Memory B cell (primary cell): ENCODE results near the gene RBBP8NL.

Source experiments
- ATAC-seq: fragments of 150-1000 bp; cut with Tn5 transposase; 2 replicates; pipeline ENCODE4 v1.10.0; 2021; ENCODE audit warnings: low read depth, mild to moderate bottlenecking, moderate library complexity
- DNase-seq, 2 donors: peaks; one replicate each; pipeline ENCODE4 v3.0.0; 2022; ENCODE audit warnings: low spot score in 2 of 2
- H3K27ac Mint-ChIP-seq: one replicate; pipeline ENCODE4 v1.8.0; 2022; ENCODE audit warnings: mild to moderate bottlenecking, moderate library complexity, mixed read lengths
- H3K27me3 Mint-ChIP-seq: one replicate; pipeline ENCODE4 v1.8.0; 2022; ENCODE audit warnings: mixed read lengths
- H3K36me3 Mint-ChIP-seq: one replicate; pipeline ENCODE4 v1.8.0; 2022; ENCODE audit warnings: mild to moderate bottlenecking, mixed read lengths
- H3K4me1 Mint-ChIP-seq: one replicate; pipeline ENCODE4 v1.8.0; 2022; ENCODE audit warnings: mixed read lengths
- H3K4me3 Mint-ChIP-seq: one replicate; pipeline ENCODE4 v1.8.0; 2022; ENCODE audit warnings: mild to moderate bottlenecking, moderate library complexity, mixed read lengths
- H3K9me3 Mint-ChIP-seq: one replicate; pipeline ENCODE4 v1.8.0; 2022; ENCODE audit warnings: mixed read lengths

The RBBP8NL gene

GRCh38 chr20:62455929-62456328, 28.6 kb upstream of the RBBP8NL start:
- H3K36me3 Mint-ChIP-seq: no peaks in the 10 kb centered on the region
- no peaks in the 10 kb centered on the region for H3K4me1 Mint-ChIP-seq
- peaks cover 18% of the 10 kb centered on the region for H3K27me3 Mint-ChIP-seq
- no peaks in the 10 kb centered on the region for H3K9me3 Mint-ChIP-seq
- DNase-seq: no peak
- H3K27ac Mint-ChIP-seq: no peak overlapping the region
- H3K4me3 Mint-ChIP-seq: no peak overlapping the region
- no peak for ATAC-seq

- no peak overlapping the region for H3K27ac Mint-ChIP-seq
- no peaks in the 10 kb centered on the region for H3K36me3 Mint-ChIP-seq
- no peaks in the 10 kb centered on the region for H3K9me3 Mint-ChIP-seq
- ATAC-seq: no peak
- H3K4me1 Mint-ChIP-seq: no peaks in the 10 kb centered on the region
- H3K4me3 Mint-ChIP-seq: no peak overlapping the region
- DNase-seq: no peak
- peaks cover 16% of the 10 kb centered on the region for H3K27me3 Mint-ChIP-seq
These were observed 27.7 kb upstream of the RBBP8NL start for GRCh38 chr20:62454904-62455636.

GRCh38 chr20:62453186-62453808, 26.0 kb upstream of the RBBP8NL start:
- Mint-ChIP-seq H3K9me3 (no peaks in the 10 kb centered on the region), H3K27ac (no peak overlapping the region), H3K4me1 (no peaks in the 10 kb centered on the region), H3K36me3 (no peaks in the 10 kb centered on the region), H3K4me3 (no peak overlapping the region), H3K27me3 (peaks cover 19% of the 10 kb centered on the region)
- no peak for DNase-seq
- ATAC-seq: no peak

- Mint-ChIP-seq H3K27ac (no peak overlapping the region), H3K4me3 (no peak overlapping the region), H3K36me3 (no peaks in the 10 kb centered on the region), H3K27me3 (peaks cover 18% of the 10 kb centered on the region), H3K9me3 (no peaks in the 10 kb centered on the region), H3K4me1 (no peaks in the 10 kb centered on the region)
- ATAC-seq (no peak), DNase-seq (no peak)
These were observed 25.2 kb upstream of the RBBP8NL start for GRCh38 chr20:62452475-62453095.

- ATAC-seq (no peak), DNase-seq (no peak)
- Mint-ChIP-seq H3K9me3 (no peaks in the 10 kb centered on the region), H3K36me3 (no peaks in the 10 kb centered on the region), H3K27me3 (peaks cover 15% of the 10 kb centered on the region), H3K27ac (no peak overlapping the region), H3K4me1 (no peaks in the 10 kb centered on the region), H3K4me3 (no peak overlapping the region)
These were observed 24.6 kb upstream of the RBBP8NL start for GRCh38 chr20:62451970-62452369.

GRCh38 chr20:62451156-62451767, 23.9 kb upstream of the RBBP8NL start:
- H3K4me1 Mint-ChIP-seq: no peaks in the 10 kb centered on the region
- DNase-seq: no peak
- no peak overlapping the region for H3K4me3 Mint-ChIP-seq
- peaks cover 16% of the 10 kb centered on the region for H3K27me3 Mint-ChIP-seq
- H3K27ac Mint-ChIP-seq: no peak overlapping the region
- H3K36me3 Mint-ChIP-seq: no peaks in the 10 kb centered on the region
- no peak for ATAC-seq
- H3K9me3 Mint-ChIP-seq: no peaks in the 10 kb centered on the region

GRCh38 chr20:62449951-62450691, 22.8 kb upstream of the RBBP8NL start:
- Mint-ChIP-seq H3K4me1 (no peaks in the 10 kb centered on the region), H3K36me3 (no peaks in the 10 kb centered on the region), H3K4me3 (no peak overlapping the region), H3K9me3 (no peaks in the 10 kb centered on the region), H3K27me3 (peaks cover 15% of the 10 kb centered on the region), H3K27ac (no peak overlapping the region)
- ATAC-seq: no peak
- DNase-seq: no peak

- no peaks in the 10 kb centered on the region for H3K9me3 Mint-ChIP-seq
- ATAC-seq (no peak), DNase-seq (no peak)
- no peak overlapping the region for H3K4me3 Mint-ChIP-seq
- no peak overlapping the region for H3K27ac Mint-ChIP-seq
- H3K27me3 Mint-ChIP-seq: peaks cover 12% of the 10 kb centered on the region
- H3K36me3 Mint-ChIP-seq: no peaks in the 10 kb centered on the region
- H3K4me1 Mint-ChIP-seq: no peaks in the 10 kb centered on the region
These were observed 21.4 kb upstream of the RBBP8NL start for GRCh38 chr20:62448788-62449187.

GRCh38 chr20:62448038-62448437, 20.7 kb upstream of the RBBP8NL start:
- Mint-ChIP-seq H3K9me3 (no peaks in the 10 kb centered on the region), H3K36me3 (no peaks in the 10 kb centered on the region), H3K4me1 (no peaks in the 10 kb centered on the region), H3K27me3 (peaks cover 12% of the 10 kb centered on the region), H3K4me3 (no peak overlapping the region), H3K27ac (no peak overlapping the region)
- ATAC-seq: peak; percentile 35
- no peak for DNase-seq

GRCh38 chr20:62446888-62447869, 19.8 kb upstream of the RBBP8NL start:
- no peak overlapping the region for H3K27ac Mint-ChIP-seq

GRCh38 chr20:62446481-62446880, 19.1 kb upstream of the RBBP8NL start:
- Mint-ChIP-seq H3K4me3 (no peak overlapping the region), H3K27ac (no peak overlapping the region), H3K27me3 (peaks cover 11% of the 10 kb centered on the region), H3K4me1 (no peaks in the 10 kb centered on the region), H3K9me3 (no peaks in the 10 kb centered on the region), H3K36me3 (no peaks in the 10 kb centered on the region)
- ATAC-seq (no peak), DNase-seq (no peak)

More at GRCh38 chr20:62446888-62447869, 19.8 kb upstream of the RBBP8NL start:
- H3K27me3 Mint-ChIP-seq: peaks cover 12% of the 10 kb centered on the region
- no peaks in the 10 kb centered on the region for H3K9me3 Mint-ChIP-seq
- DNase-seq (no peak), ATAC-seq (no peak)
- no peaks in the 10 kb centered on the region for H3K4me1 Mint-ChIP-seq
- no peak overlapping the region for H3K4me3 Mint-ChIP-seq
- H3K36me3 Mint-ChIP-seq: no peaks in the 10 kb centered on the region

- H3K27me3 Mint-ChIP-seq: peaks cover 11% of the 10 kb centered on the region
- no peaks in the 10 kb centered on the region for H3K9me3 Mint-ChIP-seq
- no peak for DNase-seq
- ATAC-seq: no peak
- no peak overlapping the region for H3K4me3 Mint-ChIP-seq
- H3K36me3 Mint-ChIP-seq: no peaks in the 10 kb centered on the region
- H3K4me1 Mint-ChIP-seq: no peaks in the 10 kb centered on the region
- no peak overlapping the region for H3K27ac Mint-ChIP-seq
These were observed 18.4 kb upstream of the RBBP8NL start for GRCh38 chr20:62445553-62446340.
